HG03135 (cell line): ENCODE data around the gene HMG20A.
"Not testable (repeated sequence)": the region's sequence is repeated elsewhere in the genome, so short reads cannot be mapped to it uniquely, and the experiment has no call there.

Experiments
- ATAC-seq: cut with Tn5 transposase; IDR thresholded peaks from one replicate; pipeline ENCODE4 v1.9.1; 2021; ENCODE audit warnings: mild to moderate bottlenecking, moderate library complexity; ENCODE audit not compliant: unreplicated experiment

Gene HMG20A

DNA sequence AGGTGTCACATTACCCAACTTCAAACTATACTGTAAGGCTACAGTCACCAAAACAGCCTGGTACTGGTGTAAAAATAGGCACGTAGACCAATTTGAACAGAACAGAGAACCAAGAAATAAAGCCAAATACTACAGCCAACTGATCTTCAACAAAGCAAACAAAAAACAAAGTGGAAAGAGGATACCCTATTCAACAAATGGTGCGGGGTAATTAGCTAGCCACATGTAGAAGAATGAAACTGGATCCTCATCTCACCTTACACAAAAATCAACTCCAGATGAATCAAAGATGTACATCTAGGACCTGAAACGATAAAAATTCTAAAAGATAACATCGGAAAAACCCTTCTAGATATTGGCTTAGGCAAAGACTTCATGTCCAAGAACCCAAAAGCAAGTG, 13.8 kb upstream of the HMG20A start:
- no peak for ATAC-seq

DNA sequence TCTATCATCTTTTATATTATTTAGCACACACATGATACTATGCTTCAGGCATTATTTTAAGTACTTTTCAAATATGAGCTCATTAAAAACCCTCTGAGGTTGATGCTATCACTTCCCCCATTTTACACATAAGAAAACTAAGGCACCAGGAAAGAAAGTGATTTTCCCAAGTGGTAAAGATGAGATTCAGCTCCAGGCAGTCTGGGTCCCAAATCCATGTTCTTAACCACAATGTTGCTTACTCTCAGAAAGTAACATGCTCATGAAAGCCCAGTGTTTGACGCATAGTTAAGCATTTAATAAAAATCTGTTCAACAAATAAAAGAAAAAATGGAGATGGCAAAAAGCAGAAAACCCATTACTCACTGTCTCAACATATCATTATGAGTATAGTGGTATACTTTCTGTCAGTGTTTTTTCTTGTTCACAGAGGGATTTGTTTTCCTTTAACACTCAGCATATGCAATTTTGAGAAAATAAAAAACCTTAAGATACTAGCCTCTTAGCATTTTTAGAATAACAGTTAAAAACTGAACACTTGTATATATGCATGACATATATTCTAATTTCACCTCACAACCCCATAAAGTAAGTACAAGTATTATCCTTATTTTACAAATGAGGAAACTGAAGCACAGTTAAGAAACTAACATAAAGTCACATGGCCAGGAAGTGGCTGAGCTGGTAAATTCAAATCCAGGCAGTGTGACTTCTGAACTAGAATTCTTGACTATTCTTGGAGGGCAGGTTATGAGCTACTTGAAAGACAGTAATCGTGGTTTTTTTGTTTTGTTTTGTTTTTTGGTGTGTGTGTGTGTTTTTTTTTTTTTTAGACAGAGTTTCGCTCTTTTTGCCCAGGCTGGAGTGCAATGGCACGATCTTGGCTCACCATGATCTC, 11.2 kb upstream of the HMG20A start:
- ATAC-seq, result peak; percentile 84

DNA sequence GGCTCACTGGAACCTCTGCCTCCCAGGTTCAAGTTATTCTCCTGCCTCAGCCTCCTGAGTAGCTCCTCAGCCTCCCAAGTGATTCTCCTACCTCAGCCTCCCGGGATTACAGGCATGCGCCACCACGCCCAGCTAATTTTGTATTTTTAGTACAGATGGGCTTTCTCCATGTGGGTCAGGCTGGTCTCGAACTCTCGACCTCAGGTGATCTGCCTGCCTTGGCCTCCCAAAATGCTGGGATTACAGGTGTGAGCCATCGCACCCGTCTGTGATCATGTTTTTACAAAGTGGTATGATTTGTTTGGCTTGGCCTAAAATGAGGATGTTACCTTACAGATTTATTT, 10.6 kb upstream of the HMG20A start:
- ATAC-seq, result not testable (repeated sequence)

DNA sequence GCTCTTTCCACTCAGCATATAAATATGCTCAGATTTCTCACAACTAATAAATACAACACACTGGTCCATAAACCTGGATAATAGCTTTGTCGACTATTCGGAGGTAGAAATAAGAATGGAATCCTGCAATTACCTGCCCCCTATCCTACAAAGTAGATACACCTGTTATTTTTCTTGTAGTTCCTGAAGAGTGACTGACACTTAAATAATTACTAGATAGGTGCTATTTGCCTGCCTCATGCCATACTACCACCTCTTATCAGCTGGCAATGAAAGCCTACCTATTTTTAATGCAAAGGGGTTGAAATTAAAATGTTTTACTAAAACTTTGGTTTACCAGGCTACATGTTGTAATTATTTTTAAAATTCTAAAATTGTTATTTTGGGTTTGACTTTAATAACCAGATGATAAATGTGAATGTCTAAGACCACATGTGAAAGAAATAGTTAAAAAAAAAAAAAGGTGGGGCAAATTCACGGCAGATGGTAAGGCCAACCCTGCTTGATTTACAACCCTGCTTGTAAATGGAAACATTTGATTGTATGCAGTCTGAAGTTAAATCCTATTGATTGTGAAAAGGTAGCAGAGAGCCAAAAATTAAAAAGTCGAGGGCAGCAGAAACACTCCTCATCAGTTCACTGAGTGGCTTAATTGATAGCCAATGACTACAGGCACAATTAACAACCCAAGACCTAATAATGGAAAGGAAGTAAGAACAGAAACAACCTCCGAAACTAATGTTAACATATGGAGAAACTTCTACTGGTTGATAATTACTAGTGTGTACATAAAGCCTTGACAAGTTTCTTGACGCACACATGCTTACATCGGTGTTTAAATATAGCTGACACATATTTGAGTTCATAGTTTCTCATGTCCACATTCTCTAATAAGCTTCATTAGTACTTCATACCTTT, 9.7 kb upstream of the HMG20A start:
- ATAC-seq, result no peak

DNA sequence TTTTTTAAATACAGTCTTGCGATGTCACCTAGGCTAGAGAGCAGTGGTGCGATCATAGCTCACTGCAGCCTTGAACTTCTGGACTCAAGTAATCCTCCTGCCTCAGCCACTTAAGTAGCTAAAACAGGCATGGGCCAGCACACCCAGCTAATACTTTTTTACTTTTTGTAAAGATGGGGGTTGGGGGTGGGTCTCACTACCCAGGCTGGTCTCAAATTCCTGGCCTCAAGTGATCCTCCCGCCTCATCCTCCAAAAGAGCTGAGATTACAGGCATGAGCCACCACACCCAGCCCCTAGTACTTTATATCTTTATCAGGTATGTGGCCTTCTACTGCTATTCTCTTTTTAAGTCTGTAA, 9.1 kb upstream of the HMG20A start:
- ATAC-seq, result no peak

DNA sequence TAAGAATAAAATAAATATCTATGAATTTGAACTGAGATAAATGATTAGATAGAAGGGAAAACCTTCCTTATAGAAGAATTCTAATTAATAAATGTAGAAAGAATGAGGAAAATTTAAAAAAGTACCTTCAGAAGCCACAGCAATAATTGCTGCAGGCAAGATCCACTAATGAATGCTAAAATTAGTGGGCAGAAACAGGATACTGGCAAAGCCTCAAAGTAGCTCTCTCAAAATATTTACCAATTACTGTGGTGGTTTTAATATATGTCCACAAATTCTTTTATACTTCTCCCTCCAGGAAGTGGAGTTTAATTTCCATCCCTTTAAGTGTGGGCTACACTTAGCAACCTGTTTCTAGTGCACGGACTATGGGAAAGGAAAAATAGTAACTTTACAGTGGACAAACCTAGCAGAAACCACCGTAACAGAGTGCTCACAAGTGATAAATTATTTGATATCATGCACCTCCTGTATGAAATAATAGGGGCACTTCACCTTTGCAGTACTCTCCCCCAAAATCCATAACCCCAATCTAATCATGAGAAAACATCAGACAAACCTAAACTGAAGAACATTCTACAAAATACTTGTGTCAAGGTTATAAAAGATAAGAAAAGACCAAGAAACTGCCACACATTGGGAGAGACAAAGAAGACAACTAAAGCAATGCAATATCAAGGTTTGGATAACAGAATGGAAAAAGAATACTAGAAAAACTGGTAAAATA, 7.6 kb upstream of the HMG20A start:
- no peak for ATAC-seq

DNA sequence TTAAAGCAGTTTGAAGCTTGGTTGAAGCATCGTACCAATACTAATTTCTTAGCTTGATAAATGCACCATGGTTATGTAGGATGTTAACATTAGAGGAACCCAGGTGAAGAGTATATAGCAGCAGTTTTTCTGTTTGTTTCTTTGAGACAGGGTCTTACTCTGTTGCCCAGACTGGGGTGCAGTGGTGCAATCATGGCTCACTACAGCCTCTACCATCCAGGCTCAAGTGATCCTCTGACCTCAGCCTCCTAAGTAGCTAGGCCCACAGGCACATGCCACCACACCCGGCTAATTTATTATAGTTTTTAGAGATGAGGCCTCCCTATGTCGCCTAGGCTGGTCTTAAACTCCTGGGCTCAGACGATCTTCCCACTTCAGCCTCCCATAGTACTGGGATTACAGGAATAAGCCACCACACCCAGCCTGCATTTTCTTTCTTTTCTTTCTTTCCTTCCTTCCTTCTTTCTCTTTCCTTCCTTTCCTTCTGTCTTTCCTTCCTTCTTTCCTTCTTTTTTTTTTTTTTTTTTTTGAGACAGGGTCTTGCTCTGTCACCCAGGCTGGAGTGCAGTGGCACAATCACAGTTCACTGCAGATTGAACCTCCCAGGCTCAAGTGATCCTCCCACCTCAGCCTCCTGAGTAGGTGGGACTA, 6.9 kb upstream of the HMG20A start:
- ATAC-seq, result no peak

DNA sequence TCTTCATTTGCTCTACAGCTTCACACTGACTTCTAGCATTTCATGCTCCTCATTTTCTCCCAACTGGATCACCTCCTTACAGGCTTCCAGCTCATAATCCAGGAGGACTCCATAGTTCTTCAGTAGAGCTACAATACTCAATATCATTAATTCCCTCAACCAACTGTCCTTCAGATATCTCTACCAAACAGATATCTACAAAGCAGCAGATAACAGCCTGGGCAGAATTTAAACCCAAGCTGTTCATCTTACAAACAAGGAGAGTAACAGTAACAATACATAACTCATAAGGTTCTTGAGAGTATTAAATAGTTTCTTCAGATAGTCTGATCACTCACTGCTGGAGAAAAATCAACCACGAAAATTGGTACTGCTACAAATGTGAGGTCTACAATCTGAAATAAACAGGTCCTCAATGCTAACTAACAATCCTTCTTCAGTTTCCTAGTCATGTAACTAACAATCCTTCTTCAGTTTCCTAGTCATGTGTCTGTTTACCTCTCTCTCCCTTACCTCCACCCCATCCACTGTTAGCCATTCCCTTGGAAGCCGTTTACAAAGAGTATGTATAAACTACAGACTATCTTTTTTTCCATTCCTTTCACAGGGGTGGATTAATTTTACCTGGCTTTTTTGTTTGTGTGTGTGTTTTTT, 5.8 kb upstream of the HMG20A start:
- no peak for ATAC-seq

DNA sequence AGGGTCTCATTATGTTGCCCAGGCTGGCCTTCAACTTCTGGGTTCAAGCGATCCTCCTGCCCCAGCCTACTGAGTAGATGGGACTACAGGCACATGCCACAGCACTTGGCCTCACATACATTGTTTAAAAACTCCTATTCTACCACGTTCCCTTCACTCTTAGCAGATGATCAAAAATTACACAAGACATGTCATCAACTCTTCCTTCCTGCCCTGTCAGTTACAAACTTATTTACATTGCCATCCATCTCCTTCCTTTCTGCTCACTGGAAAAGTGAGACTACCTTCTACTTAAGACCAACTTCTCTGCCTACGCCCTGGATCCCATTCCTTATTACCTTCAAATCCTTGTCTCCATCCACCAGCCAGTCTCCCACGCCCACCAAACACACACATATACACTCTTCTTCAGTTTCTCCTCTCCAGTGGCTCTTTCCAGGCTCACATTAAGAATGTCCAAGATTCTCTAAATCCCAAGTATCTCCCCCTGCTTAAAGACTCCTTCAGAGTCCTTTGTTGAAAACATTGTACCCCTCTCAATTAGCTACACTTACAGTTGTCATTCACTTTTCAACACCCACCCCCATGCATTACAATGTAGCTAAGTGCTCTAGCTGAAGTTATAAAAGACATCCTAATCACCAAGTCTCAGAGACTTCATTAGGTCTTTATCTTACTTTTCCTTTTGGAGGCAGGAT, 5.1 kb upstream of the HMG20A start:
- ATAC-seq, result no peak

DNA sequence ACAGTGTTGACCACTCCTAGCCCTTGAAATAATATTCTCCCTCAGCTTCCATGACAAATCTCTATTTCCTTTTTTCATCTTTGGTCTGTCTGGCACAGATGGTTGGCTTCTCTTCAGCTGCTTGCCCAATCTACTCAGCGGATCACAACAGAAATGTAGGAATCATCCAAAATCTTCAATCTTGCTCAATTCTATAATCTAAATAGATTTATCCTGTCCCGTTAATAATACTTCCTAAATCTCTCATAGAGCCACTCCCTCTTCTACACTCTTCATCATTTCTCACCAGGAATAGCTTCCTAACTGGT, 4.6 kb upstream of the HMG20A start:
- no peak for ATAC-seq

DNA sequence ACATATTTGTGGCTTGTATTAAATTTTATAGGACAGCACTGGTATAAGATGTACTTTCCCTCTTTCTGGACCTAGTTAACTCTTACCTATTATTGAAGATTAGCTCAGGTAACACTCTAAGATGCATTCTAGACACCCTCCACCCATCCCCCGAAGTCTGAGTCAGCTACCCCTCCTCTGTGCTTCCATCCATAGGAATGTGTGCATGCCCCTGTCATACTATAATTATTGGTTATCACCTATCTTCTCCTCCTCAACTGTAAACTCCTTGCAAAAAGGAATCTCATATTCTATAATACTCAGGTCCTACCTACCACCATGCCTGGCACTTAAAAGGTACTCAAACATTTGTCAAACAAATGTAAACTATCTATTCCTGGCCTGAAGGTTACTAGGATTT, 3.7 kb upstream of the HMG20A start:
- no peak for ATAC-seq

DNA sequence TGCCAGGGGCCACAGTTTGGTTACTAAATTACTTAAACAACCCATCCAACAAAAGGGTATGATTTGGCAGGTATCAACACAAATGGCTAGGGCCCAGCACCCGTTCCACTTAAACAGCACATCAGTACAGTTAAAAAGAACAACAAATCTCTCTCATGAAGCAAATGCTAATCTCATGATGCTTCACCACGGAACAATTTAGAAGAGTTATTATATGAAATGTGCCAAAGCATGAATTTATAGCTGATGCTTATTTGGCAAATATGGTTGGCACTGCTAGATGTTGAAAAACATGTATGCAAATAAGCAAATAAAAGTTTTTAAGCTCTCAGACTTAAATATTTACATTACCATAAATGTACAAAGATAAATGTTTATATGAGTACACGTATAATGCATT, 3.1 kb upstream of the HMG20A start:
- ATAC-seq, result no peak

DNA sequence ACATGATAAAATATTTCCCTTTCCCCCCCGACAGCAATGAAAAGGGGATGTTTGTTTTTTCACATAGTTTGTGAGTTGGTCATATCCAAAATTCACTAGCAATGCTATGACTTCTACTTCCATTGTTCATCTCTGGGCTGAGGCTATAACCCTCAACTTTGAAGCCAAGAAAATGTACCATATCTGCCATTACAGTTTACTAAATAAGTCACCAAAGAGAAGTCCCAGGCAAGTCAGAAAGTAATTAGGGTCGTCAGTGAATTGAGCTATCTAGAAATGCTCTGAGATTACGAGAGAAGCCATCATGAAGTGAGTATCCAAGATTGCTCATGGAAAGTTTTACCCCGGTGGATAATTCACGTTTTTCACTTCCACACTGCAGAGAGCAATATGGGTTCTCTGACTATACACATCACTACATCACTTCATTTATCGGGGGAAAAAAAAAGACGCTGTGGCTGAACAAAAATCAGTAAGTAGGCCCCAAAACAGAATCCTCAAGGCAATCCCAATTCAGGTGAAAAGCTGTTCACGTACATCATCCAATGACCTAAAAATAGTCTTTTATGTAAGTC, 2.2 kb upstream of the HMG20A start:
- no peak for ATAC-seq

DNA sequence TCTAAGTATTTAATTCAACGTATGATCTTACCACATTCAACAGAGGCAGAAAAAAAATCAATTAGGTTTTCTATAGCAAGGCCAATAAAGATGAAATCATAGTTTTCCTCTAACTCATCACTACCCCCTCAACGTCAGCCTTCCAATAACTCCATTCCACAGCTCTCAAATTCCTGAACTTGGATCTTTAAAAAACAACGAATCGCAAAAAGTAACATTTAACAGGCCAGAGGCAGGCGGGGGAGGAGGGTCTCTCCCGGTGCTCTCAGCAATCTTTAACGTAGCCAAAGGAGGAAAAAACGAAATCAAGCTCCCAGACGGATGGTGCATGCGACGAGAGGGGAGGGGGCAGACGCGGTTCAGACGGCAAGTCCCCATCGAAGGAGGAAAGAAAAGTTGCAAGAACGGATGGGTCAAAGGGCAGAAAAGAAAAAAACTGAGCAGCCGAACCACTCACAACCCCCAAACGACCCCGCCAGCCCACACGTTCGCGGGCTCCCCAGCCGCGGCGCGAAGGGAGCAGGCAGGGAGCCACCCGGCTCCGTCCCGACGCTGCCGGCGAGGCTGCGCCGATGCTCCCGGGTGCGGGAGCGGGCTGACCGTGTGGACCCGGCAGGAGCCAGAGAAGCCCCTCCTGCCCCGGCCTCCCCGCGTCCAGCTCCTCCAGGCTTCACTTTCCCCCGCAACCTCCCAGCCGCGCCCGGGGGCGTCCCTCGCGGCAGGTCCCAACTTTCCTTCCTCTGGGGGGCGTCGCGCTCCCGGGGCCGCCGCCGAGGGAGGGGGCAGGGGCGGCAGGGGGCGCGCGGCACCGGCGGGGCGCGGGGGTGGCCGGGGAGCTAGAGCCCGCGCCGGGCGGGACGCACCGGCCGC, 1.5 kb upstream of the HMG20A start:
- peak; percentile 8 for ATAC-seq

DNA sequence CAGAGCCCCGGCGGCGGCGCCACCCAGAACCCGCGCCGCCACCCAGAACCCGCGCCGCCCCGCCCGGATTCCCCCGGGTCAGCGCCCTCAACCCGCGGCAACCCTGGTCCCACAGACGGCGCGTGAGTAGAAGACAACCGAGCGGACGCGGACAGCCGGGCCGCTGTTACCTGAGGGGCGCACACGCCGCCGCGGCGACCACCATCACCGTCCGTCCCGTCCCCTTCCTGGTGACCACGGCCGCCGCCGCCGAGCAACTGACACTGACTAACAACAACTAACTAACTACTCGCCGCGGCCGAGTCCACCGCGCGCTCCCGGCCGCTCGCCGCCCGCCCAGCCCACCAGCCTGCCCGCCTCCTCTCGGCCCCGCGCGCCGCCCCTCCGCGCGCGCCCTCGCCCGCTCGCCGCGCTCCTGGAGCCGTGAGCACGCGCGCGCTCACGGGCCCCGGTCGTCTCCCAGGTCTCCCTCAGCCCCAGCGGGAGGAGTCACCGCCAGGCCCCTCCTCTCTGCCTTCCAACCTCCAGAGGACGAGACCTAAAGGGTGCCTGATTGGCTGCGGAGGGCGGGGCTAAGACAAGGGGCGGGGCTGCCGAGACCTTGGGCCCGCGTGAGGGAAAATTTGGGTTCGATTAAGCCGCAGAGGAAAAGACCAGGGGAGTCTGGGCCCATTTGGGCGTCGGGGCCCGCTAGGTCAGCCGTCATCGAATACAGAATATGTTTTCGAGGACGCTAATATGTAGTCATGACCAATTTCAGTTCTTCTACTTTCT, 665 bp upstream of the HMG20A start, which contains the start of gene PEAK1:
Gene PEAK1, minus strand, starts transcription at position 269 of the 774 bp plus-strand sequence. CDS start 238,178 bp downstream, outside the sequence.
- ATAC-seq, result peak; percentile 89

DNA sequence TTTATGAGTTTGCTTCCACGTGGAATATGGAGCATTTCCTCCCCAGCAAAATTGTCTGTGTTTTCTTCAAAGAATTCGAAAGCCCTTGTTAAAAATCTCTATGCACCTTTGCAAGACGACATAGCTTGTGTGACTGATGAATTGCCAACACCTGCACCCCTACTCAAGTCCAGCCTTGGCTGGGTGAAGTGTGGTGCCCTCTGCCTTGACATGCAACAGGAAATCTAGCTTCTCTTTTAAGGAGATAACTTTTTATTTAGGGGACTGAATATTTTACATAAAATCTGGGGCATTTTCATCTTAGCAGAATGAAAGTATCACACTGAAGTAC, 647 bp downstream of the HMG20A start:
- ATAC-seq, result no peak

DNA sequence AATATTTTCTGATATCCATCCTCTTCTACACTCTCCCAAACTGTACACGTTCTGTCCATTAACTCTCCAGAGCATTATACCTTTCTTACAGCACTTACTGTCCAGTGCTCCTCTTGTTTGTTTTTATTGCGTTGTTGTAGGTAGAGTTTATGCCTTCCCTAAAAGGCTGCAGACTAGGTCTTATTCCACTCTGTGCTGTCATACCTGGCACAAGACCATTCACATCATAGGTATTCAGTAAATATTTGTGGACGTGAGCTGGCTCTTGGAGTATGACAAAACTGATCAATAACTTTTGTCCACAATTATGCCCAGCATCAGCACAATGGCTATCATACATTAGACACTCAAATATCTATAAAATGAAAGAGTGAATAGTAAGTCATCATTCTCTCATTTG, 4.4 kb downstream of the HMG20A start:
- ATAC-seq, result no peak

DNA sequence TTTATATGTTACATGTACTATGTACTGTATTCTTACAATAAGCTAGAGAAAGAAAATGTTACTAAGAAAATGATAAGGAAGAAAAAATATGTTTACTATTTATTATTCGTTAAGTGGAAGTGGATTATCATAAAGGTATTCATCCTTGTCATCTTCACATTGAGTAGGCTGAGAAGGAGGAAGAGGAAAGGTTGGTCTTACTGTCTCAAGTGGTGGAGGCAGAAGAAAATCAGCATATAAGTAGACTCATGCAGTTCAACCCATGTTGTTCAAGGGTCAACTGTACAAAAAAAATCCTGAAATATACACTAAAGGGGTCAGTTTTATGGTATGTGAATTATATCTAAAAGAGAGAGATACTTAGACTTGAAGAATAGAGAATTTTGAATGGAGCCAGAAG, 5.7 kb downstream of the HMG20A start:
- ATAC-seq, result no peak
